GM12878 (cell line): ENCODE measurements around the gene TNFSF12. TPM values are rescaled to one million over a fixed set of nuclear protein-coding genes. Genes with fewer than 3 reads are reported as not detected.

Experiments
- ATAC-seq: fragments of 200-7000 bp; cut with Tn5 transposase; 3 replicates; pipeline ENCODE4 v1.9.1; 2020; ENCODE audit warnings: mild to moderate bottlenecking, moderate library complexity
- BruUV-seq: library from RNA; stranded (reverse); fragments of 400-500 nt; replicated peaks from 2 replicates; lab custom pipeline; 2021; lab: Mats Ljungman, UMichigan
- CTCF ChIA-PET: fragments of 300-600 bp; sonication (Branson Sonifier 250); formaldehyde crosslinking; extraction: SDS; loops from one replicate; lab custom pipeline; 2021; ENCODE audit warnings: inconsistent platforms; lab: Yijun Ruan, JAX
- POLR2A ChIA-PET: fragments of 350-600 bp; formaldehyde crosslinking; extraction: SDS; loops from one replicate; lab custom pipeline; 2021; ENCODE audit warnings: inconsistent platforms; lab: Charles Lee
- RAD21 ChIA-PET: fragments of 300-600 bp; sonication (Branson Sonifier 250); formaldehyde crosslinking; loops from one replicate; lab custom pipeline; 2023; ENCODE audit warnings: antibody characterized with exemption; ENCODE audit not compliant: unreplicated experiment; lab: Charles Lee
- SMC1A ChIA-PET: fragments of 300-600 bp; sonication (Branson Sonifier 250); formaldehyde crosslinking; loops from one replicate; lab custom pipeline; 2023; ENCODE audit not compliant: unreplicated experiment, uncharacterized antibody; lab: Charles Lee
- DNase-seq: peaks from one replicate; pipeline ENCODE4 v3.0.0-alpha.2; 2011; ENCODE audit warnings: low read depth, low spot score
- FAIRE-seq: peaks from 3 replicates; lab custom pipeline; 2011; peaks lifted over from hg19 to GRCh38; lab: Jason Lieb, UNC
- H2AFZ ChIP-seq: 2 replicates; pipeline ENCODE4 v1.6.0; 2011; ENCODE audit warnings: low read depth, low read length, control low read depth; ENCODE audit not compliant: control insufficient read depth
- H3K27ac ChIP-seq: 2 replicates; pipeline ENCODE4 v1.5.1; 2011; ENCODE audit warnings: control low read depth; ENCODE audit not compliant: control insufficient read depth, insufficient read depth
- H3K27me3 ChIP-seq, 2 experiments: replicated peaks in 1 of 2; 2 replicates each; pipeline versions ENCODE4 v1.6.0 to v1.6.1; 2011; ENCODE audit warnings: low read length in 1 of 2; ENCODE audit not compliant: control insufficient read depth in 2 of 2, insufficient read depth in 2 of 2
- H3K36me3 ChIP-seq, 2 experiments: 2 replicates each; pipeline ENCODE4 v1.5.1; 2011; ENCODE audit warnings: low read length in 1 of 2; ENCODE audit not compliant: control insufficient read depth in 2 of 2, insufficient read depth in 2 of 2
- H3K4me1 ChIP-seq: 2 replicates; pipeline ENCODE4 v1.6.1; 2011; ENCODE audit warnings: mild to moderate bottlenecking, low read length, moderate library complexity, mixed read lengths; ENCODE audit not compliant: control insufficient read depth, insufficient read depth
- H3K4me2 ChIP-seq: 2 replicates; pipeline ENCODE4 v1.6.0; 2011; ENCODE audit warnings: control low read depth; ENCODE audit not compliant: control insufficient read depth, insufficient read depth
- H3K4me3 ChIP-seq: fragments of 200-600 bp; sonication (generic); 2 replicates; pipeline ENCODE4 v1.5.1; 2016
- H3K79me2 ChIP-seq: 2 replicates; pipeline ENCODE4 v1.6.0; 2011; ENCODE audit warnings: low read length; ENCODE audit not compliant: control insufficient read depth, insufficient read depth
- H3K9ac ChIP-seq: 2 replicates; pipeline ENCODE4 v1.8.0; 2011; ENCODE audit warnings: low read length, control low read depth, mixed read lengths; ENCODE audit not compliant: control insufficient read depth, insufficient read depth
- H3K9me3 ChIP-seq: replicated peaks from 3 replicates; pipeline ENCODE4 v1.5.1; 2011; ENCODE audit warnings: mild to moderate bottlenecking, low read length; ENCODE audit not compliant: control insufficient read depth, insufficient read depth
- H4K20me1 ChIP-seq: 2 replicates; pipeline ENCODE4 v1.6.0; 2011; ENCODE audit not compliant: control insufficient read depth, insufficient read depth
- NRF1 ChIP-seq: conservative IDR thresholded peaks from 2 replicates; pipeline ENCODE4 v1.6.1; 2011; ENCODE audit warnings: mild to moderate bottlenecking, low read depth, low read length, improper control_type of control experiment
- PBX3 ChIP-seq: IDR thresholded peaks from 2 replicates; pipeline ENCODE4 v1.6.1; 2011; ENCODE audit warnings: mild to moderate bottlenecking, low read depth, low read length, moderate library complexity; ENCODE audit not compliant: insufficient replicate concordance
- RAD21 ChIP-seq: IDR thresholded peaks from 2 replicates; pipeline ENCODE4 v1.6.1; 2011; ENCODE audit warnings: mild to moderate bottlenecking, low read depth, low read length, moderate library complexity; ENCODE audit not compliant: insufficient read depth
- RB1 ChIP-seq: fragments of 450-650 bp; formaldehyde crosslinking; IDR thresholded peaks from 2 replicates; pipeline ENCODE4 v1.6.1; 2017; ENCODE audit warnings: mild to moderate bottlenecking, borderline replicate concordance
- SKIL ChIP-seq: fragments of 450-650 bp; IDR thresholded peaks from 2 replicates; pipeline ENCODE4 v1.6.1; 2017; ENCODE audit warnings: mild to moderate bottlenecking, low read depth, inconsistent platforms; ENCODE audit not compliant: poor library complexity, severe bottlenecking
- SMARCA5 ChIP-seq: fragments of 450-650 bp; IDR thresholded peaks from 2 replicates; pipeline ENCODE4 v1.6.1; 2017; ENCODE audit warnings: mild to moderate bottlenecking
- SUZ12 ChIP-seq: fragments of 200-600 bp; sonication (generic); IDR thresholded peaks from one replicate; pipeline ENCODE4 v1.6.1; 2018; ENCODE audit warnings: antibody characterized with exemption, mild to moderate bottlenecking; ENCODE audit not compliant: unreplicated experiment
- TARDBP ChIP-seq: IDR thresholded peaks from 2 replicates; pipeline ENCODE4 v1.6.1; 2016; ENCODE audit warnings: borderline replicate concordance
- YY1 ChIP-seq: IDR thresholded peaks from 2 replicates; pipeline ENCODE4 v1.6.1; 2011; ENCODE audit warnings: low read depth, mild to moderate bottlenecking, low read length
- WGBS: methylation state at CpG from one replicate; pipeline ENCODE4 v1.1.6; 2016; ENCODE audit warnings: low lambda C conversion rate; ENCODE audit not compliant: insufficient replicate concordance, insufficient coverage; ENCODE audit errors: missing lambda C conversion rate; 5-methylcytosine and 5-hydroxymethylcytosine counted together
- in situ Hi-C: fragments of 300-500 bp; cut with MboI; formaldehyde crosslinking; loops from 9 replicates; pipeline ENCODE4 v1.14.3; 2018; ENCODE audit warnings: mixed read lengths
- intact Hi-C: fragments of 100-400 bp; cut with micrococcal nuclease; formaldehyde crosslinking; loops from one replicate; pipeline ENCODE4 v1.14.2; 2022; ENCODE audit not compliant: unreplicated experiment
- polyA plus RNA-seq, 11 experiments: library from polyadenylated mRNA; depleted of rRNA in 4 of 11; unstranded in 6 of 11; stranded (reverse) in 5 of 11; fragments of >200 nt; fragmentation: Nextera tagmentation in 4 of 11; fragmentation: Illumina TruSeq in 1 of 11; extraction: Ambion mirVana in 4 of 11; extraction: Trizol in 1 of 11; gene quantifications; 1 replicate in 1 of 11; 2 replicates in 10 of 11; pipeline versions ENCODE4 v1.2.1 to v1.2.3, GENCODE V29; 2011 to 2016; ENCODE audit warnings: inconsistent platforms in 2 of 11, missing spikeins in 2 of 11, low read depth in 1 of 11
- total RNA-seq, 4 experiments: library from RNA; depleted of rRNA in 3 of 4; stranded (reverse); fragments of >200 nt in 3 of 4; fragmentation: Illumina TruSeq in 1 of 4; extraction: Trizol in 1 of 4; gene quantifications; 2 replicates each; pipeline versions ENCODE4 v1.2.1 to v1.2.3, GENCODE V29; 2013 to 2021
- TF ChIP-seq, protein P1 (sequence below): fragments of 450-650 bp; IDR thresholded peaks from 2 replicates; pipeline ENCODE4 v1.6.1; 2017; ENCODE audit warnings: low read depth, mild to moderate bottlenecking, moderate library complexity

TNFSF12 gene
- total and polyA plus RNA-seq, 10 of the 15 experiments (the other 5 are each of a cell fraction or from before 2014, with no cell fraction given), result 0.32 to 7.0 (median 2.6) TPM

DNA sequence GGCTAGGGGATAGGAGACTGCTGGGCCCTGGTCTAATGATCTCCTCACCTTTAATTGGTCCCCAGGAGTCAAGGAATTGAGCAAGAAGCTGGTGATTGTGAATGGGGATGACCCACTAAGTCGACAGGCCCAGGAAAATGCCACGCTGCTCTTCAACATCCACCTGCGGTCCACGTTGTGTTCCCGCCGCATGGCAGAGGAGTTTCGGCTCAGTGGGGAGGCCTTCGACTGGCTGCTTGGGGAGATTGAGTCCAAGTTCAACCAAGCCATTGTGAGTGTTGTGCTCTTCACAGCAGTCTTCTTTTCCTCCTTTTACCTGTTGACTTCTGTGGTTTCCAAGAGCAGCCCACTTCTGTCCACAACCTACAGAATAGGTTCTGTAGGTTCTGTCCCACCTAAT, 45.3 kb upstream of the TNFSF12 start (continued):
- TF ChIP-seq YY1 (no peak), RAD21 (no peak), SUZ12 (no peak), TARDBP (no peak), RB1 (no peak), NRF1 (no peak), SKIL (no peak)

DNA sequence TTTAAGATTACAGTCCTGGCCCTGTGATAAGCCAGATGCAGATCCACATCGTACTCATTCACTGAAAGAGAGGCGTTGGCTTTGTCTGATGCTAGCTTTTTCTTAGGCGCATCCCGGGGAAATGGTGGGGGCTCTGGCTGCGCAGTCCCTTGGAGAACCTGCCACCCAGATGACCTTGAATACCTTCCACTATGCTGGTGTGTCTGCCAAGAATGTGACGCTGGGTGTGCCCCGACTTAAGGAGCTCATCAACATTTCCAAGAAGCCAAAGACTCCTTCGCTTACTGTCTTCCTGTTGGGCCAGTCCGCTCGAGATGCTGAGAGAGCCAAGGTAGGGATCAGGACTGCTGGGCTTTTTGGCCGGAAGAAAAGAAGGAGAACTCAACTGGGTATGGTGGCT, 40.7 kb upstream of the TNFSF12 start:
- Histone ChIP-seq H3K4me2 (no peak overlapping the region), H3K9me3 (no peaks in the 10 kb centered on the region), H3K79me2 (no peaks in the 10 kb centered on the region), H3K27ac (no peak overlapping the region), H3K4me3 (no peak overlapping the region), H2AFZ (no peak overlapping the region), H3K27me3 (no peaks in the 10 kb centered on the region), H3K36me3 (peaks cover 41 to 45% of the 10 kb centered on the region in 2 experiments; a peak in 3 of 4 replicates), H3K9ac (no peak overlapping the region), H3K4me1 (no peaks in the 10 kb centered on the region), H4K20me1 (no peaks in the 10 kb centered on the region)
- intact Hi-C loops, result no loop called here
- FAIRE-seq (no peak), DNase-seq (no peak), ATAC-seq (no peak)
- POLR2A ChIA-PET, result interaction anchor here (1.1 kb wide), 1 partner anchor 53 kb away, joined by 4 read pairs; the partner anchor contains the start of gene SENP3
- no TSS peak for BruUV-seq
- SMC1A ChIA-PET, result interaction anchor here (1.1 to 2.3 kb wide), 2 partner anchors 8 to 22 kb away, joined by 3 to 6 read pairs; no protein-coding TSS in a partner anchor
- CTCF ChIA-PET, result interaction anchor here (0.6 to 1.8 kb wide), 5 partner anchors 14 to 270 kb away, joined by 3 to 4 read pairs (median 3); no protein-coding TSS in a partner anchor
- in situ Hi-C loops, result no loop called here
- 87% methylated on average over 11 of the region's 11 CpGs for WGBS
- RAD21 ChIA-PET, result no interaction called here
- TF ChIP-seq, protein P1, sequence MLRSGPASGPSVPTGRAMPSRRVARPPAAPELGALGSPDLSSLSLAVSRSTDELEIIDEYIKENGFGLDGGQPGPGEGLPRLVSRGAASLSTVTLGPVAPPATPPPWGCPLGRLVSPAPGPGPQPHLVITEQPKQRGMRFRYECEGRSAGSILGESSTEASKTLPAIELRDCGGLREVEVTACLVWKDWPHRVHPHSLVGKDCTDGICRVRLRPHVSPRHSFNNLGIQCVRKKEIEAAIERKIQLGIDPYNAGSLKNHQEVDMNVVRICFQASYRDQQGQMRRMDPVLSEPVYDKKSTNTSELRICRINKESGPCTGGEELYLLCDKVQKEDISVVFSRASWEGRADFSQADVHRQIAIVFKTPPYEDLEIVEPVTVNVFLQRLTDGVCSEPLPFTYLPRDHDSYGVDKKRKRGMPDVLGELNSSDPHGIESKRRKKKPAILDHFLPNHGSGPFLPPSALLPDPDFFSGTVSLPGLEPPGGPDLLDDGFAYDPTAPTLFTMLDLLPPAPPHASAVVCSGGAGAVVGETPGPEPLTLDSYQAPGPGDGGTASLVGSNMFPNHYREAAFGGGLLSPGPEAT, result no peak
- TF ChIP-seq PBX3 (no peak), SMARCA5 (no peak)
